Renal cortical epithelial cell (primary cell): ENCODE data around the gene VPS13D. TPM values are rescaled to one million over a fixed set of nuclear protein-coding genes. Genes with fewer than 3 reads are reported as not detected.
A peak's percentile ranks its signal among the peaks of the same experiment; 100 is the strongest.
"Not testable (repeated sequence)": the region's sequence is repeated elsewhere in the genome, so short reads cannot be mapped to it uniquely, and the experiment has no call there.

ENCODE experiments used
- DNase-seq: peaks from one replicate; pipeline ENCODE4 v3.0.0-alpha.2; 2011; ENCODE audit warnings: low read depth
- total RNA-seq: library from RNA; depleted of rRNA; stranded (reverse); fragments of >200 nt; gene quantifications from 2 replicates; pipeline ENCODE4 v1.2.3, GENCODE V29; 2014

VPS13D gene
- total RNA-seq, 1 donor from 2014 or later: 74.1 TPM

- DNase-seq: no peak
Observed at GRCh38 chr1:12537294-12537693, 307.5 kb downstream of the VPS13D start.

GRCh38 chr1:12537906-12538461 is 308.2 kb downstream of the VPS13D start:
- no peak for DNase-seq

GRCh38 chr1:12538536-12538935 is 308.7 kb downstream of the VPS13D start:
- not testable (repeated sequence) for DNase-seq

- no peak for DNase-seq
Observed at GRCh38 chr1:12539320-12539704, 309.5 kb downstream of the VPS13D start.

- DNase-seq: peak; percentile 93
Observed at GRCh38 chr1:12539705-12540579, 310.1 kb downstream of the VPS13D start.

GRCh38 chr1:12540580-12541273 is 310.9 kb downstream of the VPS13D start:
- DNase-seq: no peak

GRCh38 chr1:12541274-12542137 is 311.7 kb downstream of the VPS13D start:
- no peak for DNase-seq

- DNase-seq: no peak
Observed at GRCh38 chr1:12542138-12542465, 312.3 kb downstream of the VPS13D start.

GRCh38 chr1:12542616-12543592 is 313.1 kb downstream of the VPS13D start:
- no peak for DNase-seq

GRCh38 chr1:12543740-12544154 is 313.9 kb downstream of the VPS13D start:
- no peak for DNase-seq

- DNase-seq: peak; percentile 31
Observed at GRCh38 chr1:12544357-12544756, 314.5 kb downstream of the VPS13D start.

- no peak for DNase-seq
Observed at GRCh38 chr1:12544992-12545391, 315.2 kb downstream of the VPS13D start.

GRCh38 chr1:12546771-12547585 is 317.1 kb downstream of the VPS13D start:
- no peak for DNase-seq

- no peak for DNase-seq
Observed at GRCh38 chr1:12547586-12548225, 317.9 kb downstream of the VPS13D start.

GRCh38 chr1:12548279-12548972 is 318.6 kb downstream of the VPS13D start:
- DNase-seq: no peak

- no peak for DNase-seq
Observed at GRCh38 chr1:12548973-12549459, 319.2 kb downstream of the VPS13D start.

GRCh38 chr1:12549460-12550349 is 319.9 kb downstream of the VPS13D start:
- peak; percentile 96 for DNase-seq
